ENCODE measurements around the gene KIF5C.

- TF ChIP-seq ISL1 (CRISPR knock-in tag; IDR thresholded peaks at IDR 0.05) (no peak), ZNF70 (CRISPR knock-in tag; IDR thresholded peaks at IDR 0.05) (no peak), CREB5 (CRISPR knock-in tag; IDR thresholded peaks at IDR 0.05; ENCODE audit: low read depth) (no peak), CSRNP3 (CRISPR knock-in tag; IDR thresholded peaks at IDR 0.05) (no peak), ZFP30 (CRISPR knock-in tag; IDR thresholded peaks at IDR 0.05) (no peak), ZFP3 (CRISPR knock-in tag; IDR thresholded peaks at IDR 0.05) (no peak), OSR1 (CRISPR knock-in tag; IDR thresholded peaks at IDR 0.05) (no peak), GLIS3 (CRISPR knock-in tag; IDR thresholded peaks at IDR 0.05) (no peak)
These were observed 130.5 kb downstream of the KIF5C start for GRCh38 chr2:149005471-149006077.

All from SK-N-SH treated with all-trans-retinoic acid at 6 μM for 48 hours (cell line).